Keratinocyte (primary cell): ENCODE results near the gene CCDC80. TPM values are rescaled to one million over a fixed set of nuclear protein-coding genes. Genes with fewer than 3 reads are reported as not detected.
"Not testable (repeated sequence)": the region's sequence is repeated elsewhere in the genome, so short reads cannot be mapped to it uniquely, and the experiment has no call there.

Experiments used
- DNase-seq: peaks from one replicate; pipeline ENCODE4 v3.0.0-alpha.2; 2011; ENCODE audit warnings: low read depth, missing footprints, low spot score
- FAIRE-seq: peaks from 2 replicates; lab custom pipeline; 2011; peaks lifted over from hg19 to GRCh38; lab: Jason Lieb, UNC
- H2AFZ ChIP-seq: 2 replicates; pipeline ENCODE4 v1.6.0; 2012; ENCODE audit warnings: low read length, control low read depth, inconsistent platforms; ENCODE audit not compliant: control insufficient read depth
- H3K27ac ChIP-seq: 2 replicates; pipeline ENCODE4 v1.5.1; 2011; ENCODE audit warnings: low read length; ENCODE audit not compliant: control insufficient read depth, insufficient read depth
- H3K27me3 ChIP-seq: 3 replicates; pipeline ENCODE4 v1.6.0; 2011; ENCODE audit warnings: low read length; ENCODE audit not compliant: control insufficient read depth, insufficient read depth; ENCODE audit errors: extremely low read depth
- H3K36me3 ChIP-seq, 2 experiments: 2 replicates in 1 of 2; 3 replicates in 1 of 2; pipeline ENCODE4 v1.5.1; 2011; ENCODE audit warnings: low read length in 2 of 2, mild to moderate bottlenecking in 1 of 2; ENCODE audit not compliant: control insufficient read depth in 2 of 2, insufficient read depth in 2 of 2; ENCODE audit errors: extremely low read depth in 1 of 2
- H3K4me1 ChIP-seq: 3 replicates; pipeline ENCODE4 v1.5.1; 2011; ENCODE audit warnings: low read length; ENCODE audit not compliant: control insufficient read depth, insufficient read depth; ENCODE audit errors: extremely low read depth
- H3K4me2 ChIP-seq: 3 replicates; pipeline ENCODE4 v1.6.0; 2011; ENCODE audit warnings: low read depth, low read length; ENCODE audit not compliant: control insufficient read depth, insufficient read depth; ENCODE audit errors: extremely low read depth
- H3K4me3 ChIP-seq, 3 experiments: fragments of 200-600 bp in 1 of 3; sonication (generic) in 1 of 3; 2 replicates in 2 of 3; 3 replicates in 1 of 3; pipeline ENCODE4 v1.5.1; 2011 to 2016; ENCODE audit warnings: low read length in 3 of 3, mild to moderate bottlenecking in 3 of 3, control low read depth in 2 of 3, inconsistent platforms in 1 of 3, low read depth in 1 of 3, mixed read lengths in 1 of 3, mixed run types in 1 of 3, moderate library complexity in 1 of 3; ENCODE audit not compliant: control insufficient read depth in 2 of 3, insufficient read depth in 2 of 3; ENCODE audit errors: extremely low read depth in 1 of 3
- H3K79me2 ChIP-seq: 2 replicates; pipeline ENCODE4 v1.6.0; 2012; ENCODE audit warnings: low read length; ENCODE audit not compliant: control insufficient read depth, insufficient read depth
- H3K9ac ChIP-seq: 3 replicates; pipeline ENCODE4 v1.6.0; 2011; ENCODE audit warnings: low read length; ENCODE audit not compliant: control insufficient read depth, insufficient read depth; ENCODE audit errors: extremely low read depth
- H3K9me1 ChIP-seq: 3 replicates; pipeline ENCODE4 v1.6.0; 2011; ENCODE audit warnings: low read length; ENCODE audit not compliant: control insufficient read depth, insufficient read depth; ENCODE audit errors: extremely low read depth
- H3K9me3 ChIP-seq: 2 replicates; pipeline ENCODE4 v1.5.1; 2012; ENCODE audit warnings: low read depth, low read length; ENCODE audit not compliant: control insufficient read depth
- H4K20me1 ChIP-seq: 3 replicates; pipeline ENCODE4 v1.6.0; 2011; ENCODE audit warnings: low read length; ENCODE audit not compliant: control insufficient read depth, insufficient read depth; ENCODE audit errors: extremely low read depth
- CTCF ChIP-seq, 3 experiments: IDR thresholded peaks in 1 of 3; conservative IDR thresholded peaks in 1 of 3; optimal IDR thresholded peaks in 1 of 3; 2 replicates in 2 of 3; 3 replicates in 1 of 3; pipeline versions ENCODE3 to v1.5.1; 2011; ENCODE audit warnings: low read length in 3 of 3, mild to moderate bottlenecking in 3 of 3, moderate library complexity in 2 of 3, control low read depth in 1 of 3, inconsistent platforms in 1 of 3; ENCODE audit not compliant: insufficient read depth in 2 of 3; ENCODE audit errors: extremely low read depth in 1 of 3
- EZH2 ChIP-seq: IDR thresholded peaks from one replicate; pipeline ENCODE4 v1.6.1; 2012; ENCODE audit warnings: inconsistent platforms, mild to moderate bottlenecking, low read length, moderate library complexity
- dilution Hi-C: fragments of 300-500 bp; cut with MboI; formaldehyde crosslinking; loops from one replicate; pipeline ENCODE4 v1.7.0; 2020; ENCODE audit warnings: low sequenced_read_pairs; ENCODE audit not compliant: extremely low pct_ligation_motif_present
- polyA plus RNA-seq, 5 experiments: library from polyadenylated mRNA; depleted of rRNA in 3 of 5; stranded (reverse) in 3 of 5; stranded (forward) in 1 of 5; unstranded in 1 of 5; fragments of >200 nt; gene quantifications; 1 replicate in 1 of 5; 2 replicates in 3 of 5; 3 replicates in 1 of 5; pipeline versions ENCODE4 v1.2.1 to v1.2.3, GENCODE V29; 2011 to 2012; ENCODE audit warnings: missing spikeins in 2 of 5, low read depth in 1 of 5, low replicate concordance in 1 of 5

The CCDC80 gene
- polyA plus RNA-seq, 1 donor (not counting 4 experiments of a cell fraction or from before 2014, with no cell fraction given): 12.8 TPM

GRCh38 chr3:112670824-112671223 is 29.9 kb upstream of the CCDC80 start:
- H3K27me3 ChIP-seq: no peaks in the 10 kb centered on the region
- H3K9ac ChIP-seq: no peak overlapping the region
- H3K4me3 ChIP-seq: no peak overlapping the region
- H3K9me3 ChIP-seq: no peaks in the 10 kb centered on the region
- no peaks in the 10 kb centered on the region for H3K9me1 ChIP-seq
- H3K4me2 ChIP-seq: peak overlapping the region; percentile 20
- H3K79me2 ChIP-seq: no peaks in the 10 kb centered on the region
- dilution Hi-C loops: no loop called here
- peak overlapping the region; percentile 2 for H2AFZ ChIP-seq
- no peak for DNase-seq
- no peak for FAIRE-seq
- no peaks in the 10 kb centered on the region for H4K20me1 ChIP-seq
- TF ChIP-seq CTCF (optimal IDR thresholded peaks at IDR 0.05 in 1 of 3, IDR thresholded peaks at IDR 0.05 in 1 of 3, conservative IDR thresholded peaks at IDR 0.05 in 1 of 3; ENCODE audit: extremely low read depth in 1 of 3, insufficient read depth in 2 of 3, low read length in 3 of 3): no peak
- TF ChIP-seq EZH2: no peak
- no peak overlapping the region for H3K27ac ChIP-seq
- peaks cover 19% of the 10 kb centered on the region for H3K4me1 ChIP-seq
- H3K36me3 ChIP-seq: no peaks in the 10 kb centered on the region

- no peaks in the 10 kb centered on the region for H4K20me1 ChIP-seq
- no peaks in the 10 kb centered on the region for H3K36me3 ChIP-seq
- dilution Hi-C loops: no loop called here
- no peak for DNase-seq
- peaks cover 17% of the 10 kb centered on the region for H3K4me1 ChIP-seq
- no peak overlapping the region for H3K9ac ChIP-seq
- no peak for TF ChIP-seq EZH2
- no peak for TF ChIP-seq CTCF (optimal IDR thresholded peaks at IDR 0.05 in 1 of 3, IDR thresholded peaks at IDR 0.05 in 1 of 3, conservative IDR thresholded peaks at IDR 0.05 in 1 of 3; ENCODE audit: extremely low read depth in 1 of 3, insufficient read depth in 2 of 3, low read length in 3 of 3)
- no peak overlapping the region for H3K27ac ChIP-seq
- H3K4me3 ChIP-seq: no peak overlapping the region
- no peaks in the 10 kb centered on the region for H3K79me2 ChIP-seq
- no peaks in the 10 kb centered on the region for H3K27me3 ChIP-seq
- H3K9me3 ChIP-seq: no peaks in the 10 kb centered on the region
- no peak overlapping the region for H3K4me2 ChIP-seq
- FAIRE-seq: no peak
- H3K9me1 ChIP-seq: no peaks in the 10 kb centered on the region
- H2AFZ ChIP-seq: no peak overlapping the region
Observed at GRCh38 chr3:112667599-112667998, 26.7 kb upstream of the CCDC80 start.

DNA sequence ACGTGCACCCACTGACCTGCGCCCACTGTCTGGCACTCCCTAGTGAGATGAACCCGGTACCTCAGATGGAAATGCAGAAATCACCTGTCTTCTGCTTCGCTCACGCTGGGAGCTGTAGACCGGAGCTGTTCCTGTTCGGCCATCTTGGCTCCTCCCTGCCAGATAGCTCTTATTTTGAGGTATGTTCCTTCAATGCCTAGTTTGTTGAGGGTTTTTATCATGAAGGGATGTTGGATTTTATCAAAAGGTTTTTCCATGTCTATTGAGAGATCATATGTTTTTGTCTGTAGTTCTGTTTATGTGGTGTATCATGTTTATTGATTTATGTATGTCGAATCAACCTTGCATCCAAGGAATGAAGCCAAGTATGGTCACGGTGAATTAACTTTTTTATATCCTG is 24.1 kb upstream of the CCDC80 start:
- H3K4me3 ChIP-seq, H3K4me2 ChIP-seq, H3K9ac ChIP-seq, dilution Hi-C loops, H3K9me1 ChIP-seq, H2AFZ ChIP-seq, H3K27me3 ChIP-seq, H3K36me3 ChIP-seq, H3K4me1 ChIP-seq, FAIRE-seq, H4K20me1 ChIP-seq, H3K79me2 ChIP-seq, H3K9me3 ChIP-seq, DNase-seq, H3K27ac ChIP-seq: not testable (repeated sequence)
